GM12875 (cell line): Measurements from ENCODE around the gene TM9SF1.

ENCODE experiments used
- H3K4me3 ChIP-seq: one replicate; pipeline ENCODE4 v1.5.1; 2011; ENCODE audit warnings: low read depth, low read length, control low read depth
- CTCF ChIP-seq: IDR thresholded peaks from 2 replicates; pipeline ENCODE4 v1.5.1; 2011; ENCODE audit warnings: low read depth, mild to moderate bottlenecking, control low read depth, inconsistent platforms, low read length, moderate library complexity, borderline replicate concordance; ENCODE audit not compliant: insufficient read depth

The TM9SF1 gene

GRCh38 chr14:24159777-24160498, 35.3 kb downstream of the TM9SF1 start:
- TF ChIP-seq CTCF = no peak
- H3K4me3 ChIP-seq = no peak overlapping the region

GRCh38 chr14:24157331-24157730, 37.9 kb downstream of the TM9SF1 start:
- no peak for TF ChIP-seq CTCF
- no peak overlapping the region for H3K4me3 ChIP-seq

GRCh38 chr14:24156840-24157239, 38.4 kb downstream of the TM9SF1 start:
- H3K4me3 ChIP-seq = no peak overlapping the region
- TF ChIP-seq CTCF = no peak

GRCh38 chr14:24155100-24155499, 40.1 kb downstream of the TM9SF1 start:
- no peak overlapping the region for H3K4me3 ChIP-seq
- no peak for TF ChIP-seq CTCF

- H3K4me3 ChIP-seq = no peak overlapping the region
- TF ChIP-seq CTCF = no peak
Measured at GRCh38 chr14:24151404-24152080, 43.7 kb downstream of the TM9SF1 start.

- no peak overlapping the region for H3K4me3 ChIP-seq
- no peak for TF ChIP-seq CTCF
Measured at GRCh38 chr14:24150993-24151392, 44.2 kb downstream of the TM9SF1 start.

- H3K4me3 ChIP-seq = no peak overlapping the region
- no peak for TF ChIP-seq CTCF
Measured at GRCh38 chr14:24150567-24150966, 44.7 kb downstream of the TM9SF1 start.
